AG04450 (cell line): ENCODE data around the gene IL1RAP. TPM values are rescaled to one million over a fixed set of nuclear protein-coding genes. Genes with fewer than 3 reads are reported as not detected.

Experiments
- CTCF ChIA-PET: fragments of 300-600, 350-600 bp; formaldehyde crosslinking; extraction: SDS; loops from one replicate; lab custom pipeline; 2022; ENCODE audit warnings: antibody characterized with exemption, inconsistent platforms; lab: Charles Lee
- POLR2A ChIA-PET: fragments of 350-600 bp; formaldehyde crosslinking; extraction: SDS; loops from one replicate; lab custom pipeline; 2021; ENCODE audit warnings: antibody characterized with exemption, inconsistent platforms; lab: Yijun Ruan, JAX
- DNase-seq: peaks from one replicate; pipeline ENCODE4 v3.0.0-alpha.2; 2011; ENCODE audit warnings: low read depth, low spot score
- H3K27ac ChIP-seq: one replicate; pipeline ENCODE4 v1.5.1; 2012; ENCODE audit warnings: low read depth, low read length, control low read depth
- H3K27me3 ChIP-seq: one replicate; pipeline ENCODE4 v1.6.0; 2012; ENCODE audit warnings: low read length; ENCODE audit not compliant: control insufficient read depth, insufficient read depth
- H3K4me3 ChIP-seq: 2 replicates; pipeline ENCODE4 v1.5.1; 2011; ENCODE audit warnings: mild to moderate bottlenecking, low read depth, low read length, control low read depth
- H3K9me3 ChIP-seq: 2 replicates; pipeline ENCODE4 v1.5.1; 2012; ENCODE audit warnings: low read length; ENCODE audit not compliant: control insufficient read depth, insufficient read depth
- polyA plus RNA-seq: library from polyadenylated mRNA; depleted of rRNA; stranded (reverse); fragments of >200 nt; gene quantifications from 2 replicates; pipeline ENCODE4 v1.2.3, GENCODE V29; 2011
- TF ChIP-seq, protein P1 (sequence below): IDR thresholded peaks from 2 replicates; pipeline ENCODE4 v1.5.1; 2011; ENCODE audit warnings: low read depth, low read length, control low read depth, inconsistent platforms

IL1RAP gene
- polyA plus RNA-seq, 1 experiment = 9.9 TPM

DNA sequence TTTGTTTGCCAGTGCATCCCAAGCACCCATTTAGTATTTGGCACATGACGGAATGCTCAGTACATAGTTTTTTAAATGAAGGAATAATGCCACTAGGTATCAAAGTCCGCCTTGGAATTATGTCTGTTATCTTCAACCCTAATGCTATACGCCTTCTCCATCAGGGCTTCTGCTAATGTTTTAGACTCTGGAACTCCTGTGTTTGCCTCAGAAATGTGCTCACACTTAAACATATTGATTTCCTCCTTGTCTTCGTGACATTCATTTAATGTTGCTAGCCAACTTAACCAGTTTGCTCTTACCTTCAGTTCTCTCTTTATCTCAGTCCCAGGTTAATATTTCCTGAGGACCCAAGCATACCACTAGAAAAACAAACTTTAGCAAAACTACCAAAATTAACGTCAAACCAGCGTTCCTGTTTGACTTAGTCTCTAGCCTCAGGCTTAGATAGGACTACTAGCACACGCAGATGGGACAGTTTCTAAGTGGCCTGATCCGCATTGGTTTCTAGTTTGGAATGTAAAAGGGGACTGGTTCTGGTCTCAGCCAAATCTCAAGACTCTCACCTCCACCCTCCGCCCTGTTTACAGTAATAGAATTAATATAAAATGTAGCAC, 81.4 kb downstream of the IL1RAP start:
- CTCF ChIA-PET = no interaction called here

DNA sequence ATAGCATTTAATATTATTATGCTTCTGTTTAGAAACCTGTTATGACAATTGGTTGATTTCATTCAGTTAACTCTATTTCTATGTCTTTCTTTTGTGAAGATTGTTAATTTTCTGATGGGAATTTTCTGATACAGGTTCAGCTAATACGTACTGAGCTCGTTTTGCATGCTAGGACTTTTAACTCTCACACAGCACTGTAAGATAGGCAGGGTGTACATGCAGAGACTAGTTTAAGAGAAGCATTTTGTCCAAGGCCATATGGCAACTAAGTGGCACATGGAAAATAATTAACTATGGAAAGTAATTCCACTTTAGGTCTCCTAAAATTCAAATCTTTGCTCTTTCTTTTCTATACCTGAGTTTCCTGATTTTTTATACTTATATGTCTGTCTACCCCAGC, 81.9 kb downstream of the IL1RAP start:
- Histone ChIP-seq H3K4me3 (no peak overlapping the region), H3K27ac (no peak overlapping the region), H3K27me3 (no peaks in the 10 kb centered on the region), H3K9me3 (no peaks in the 10 kb centered on the region)
- POLR2A ChIA-PET = interaction anchor here (0.5 kb wide), 1 partner anchor 95 kb away, joined by 3 read pairs; no protein-coding TSS in a partner anchor
- no peak for DNase-seq
- CTCF ChIA-PET = no interaction called here
- TF ChIP-seq, protein P1, sequence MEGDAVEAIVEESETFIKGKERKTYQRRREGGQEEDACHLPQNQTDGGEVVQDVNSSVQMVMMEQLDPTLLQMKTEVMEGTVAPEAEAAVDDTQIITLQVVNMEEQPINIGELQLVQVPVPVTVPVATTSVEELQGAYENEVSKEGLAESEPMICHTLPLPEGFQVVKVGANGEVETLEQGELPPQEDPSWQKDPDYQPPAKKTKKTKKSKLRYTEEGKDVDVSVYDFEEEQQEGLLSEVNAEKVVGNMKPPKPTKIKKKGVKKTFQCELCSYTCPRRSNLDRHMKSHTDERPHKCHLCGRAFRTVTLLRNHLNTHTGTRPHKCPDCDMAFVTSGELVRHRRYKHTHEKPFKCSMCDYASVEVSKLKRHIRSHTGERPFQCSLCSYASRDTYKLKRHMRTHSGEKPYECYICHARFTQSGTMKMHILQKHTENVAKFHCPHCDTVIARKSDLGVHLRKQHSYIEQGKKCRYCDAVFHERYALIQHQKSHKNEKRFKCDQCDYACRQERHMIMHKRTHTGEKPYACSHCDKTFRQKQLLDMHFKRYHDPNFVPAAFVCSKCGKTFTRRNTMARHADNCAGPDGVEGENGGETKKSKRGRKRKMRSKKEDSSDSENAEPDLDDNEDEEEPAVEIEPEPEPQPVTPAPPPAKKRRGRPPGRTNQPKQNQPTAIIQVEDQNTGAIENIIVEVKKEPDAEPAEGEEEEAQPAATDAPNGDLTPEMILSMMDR = no peak

More for the DNA sequence above, 81.4 kb downstream of the IL1RAP start:
- TF ChIP-seq, protein P1 = no peak
- H3K27ac ChIP-seq = no peak overlapping the region
- no peaks in the 10 kb centered on the region for H3K27me3 ChIP-seq
- POLR2A ChIA-PET = no interaction called here
- no peak for DNase-seq
- no peak overlapping the region for H3K4me3 ChIP-seq
- no peaks in the 10 kb centered on the region for H3K9me3 ChIP-seq

DNA sequence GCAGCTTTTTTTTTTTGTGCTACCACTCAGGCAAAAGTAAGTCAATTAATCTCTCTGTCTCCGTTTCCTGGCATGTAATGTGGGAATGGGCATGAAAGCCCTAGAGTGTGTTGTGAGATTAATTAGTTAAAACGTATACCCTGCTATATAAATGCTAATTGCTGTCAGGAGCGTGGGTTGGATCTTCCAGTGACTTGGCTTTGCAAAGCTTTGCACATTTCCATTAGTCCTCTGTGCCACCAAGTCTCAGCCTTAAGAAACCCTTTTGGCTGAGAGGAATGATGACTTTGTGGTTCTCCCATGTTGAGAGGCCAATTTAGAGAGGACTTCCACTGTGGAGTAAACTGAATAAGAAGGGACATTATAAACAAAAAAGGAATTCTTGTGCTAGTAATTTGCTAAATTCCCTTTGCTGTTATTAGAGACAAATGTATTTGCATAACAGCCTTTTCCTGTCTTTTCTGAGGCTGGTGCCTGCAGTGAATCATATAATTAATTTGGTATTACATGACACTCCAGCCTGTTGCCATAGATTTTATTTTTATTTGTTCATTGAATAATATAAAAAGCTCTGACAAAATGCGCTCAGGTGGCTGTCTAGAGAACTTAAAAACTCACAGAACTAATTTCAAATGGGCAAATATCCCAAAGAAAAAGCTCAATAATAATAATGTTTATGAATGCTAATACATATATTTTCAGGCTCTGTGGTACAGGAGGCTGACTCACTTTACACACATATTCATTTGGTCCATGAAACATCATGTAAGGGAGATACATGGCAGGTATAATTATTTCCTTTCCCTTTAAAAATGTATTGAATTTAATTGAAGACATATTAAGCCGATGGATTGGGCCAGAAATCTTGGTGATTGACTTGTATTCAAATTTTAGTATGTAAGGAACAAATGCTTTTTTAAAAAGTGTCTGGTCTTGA, 82.7 kb downstream of the IL1RAP start:
- Histone ChIP-seq H3K27ac (no peak overlapping the region), H3K27me3 (no peaks in the 10 kb centered on the region), H3K9me3 (no peaks in the 10 kb centered on the region), H3K4me3 (no peak overlapping the region)
- CTCF ChIA-PET = no interaction called here
- DNase-seq = no peak
- TF ChIP-seq, protein P1 = no peak
- POLR2A ChIA-PET = interaction anchor here (0.5 kb wide), 1 partner anchor 94 kb away, joined by 3 read pairs; no protein-coding TSS in a partner anchor

DNA sequence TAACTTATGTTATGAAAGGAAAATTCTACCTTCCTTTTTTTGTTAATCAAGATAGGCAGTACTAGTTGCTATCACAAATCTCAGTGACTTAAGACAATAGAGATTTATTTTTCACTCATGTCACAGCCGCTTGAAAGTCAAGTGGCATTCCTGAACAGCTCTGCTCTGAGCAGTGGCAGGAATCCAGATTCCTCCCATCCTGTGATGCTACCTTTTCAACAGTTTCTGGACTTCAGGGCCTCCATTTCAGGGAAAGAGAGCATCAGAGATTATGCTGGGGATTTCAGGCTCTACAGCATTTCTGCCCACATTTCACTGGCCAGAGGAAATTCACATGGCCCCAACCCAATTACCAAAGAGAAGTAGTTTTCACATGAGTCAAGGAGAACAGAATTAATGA, 83.4 kb downstream of the IL1RAP start:
- CTCF ChIA-PET = no interaction called here
- Histone ChIP-seq H3K27ac (no peak overlapping the region), H3K27me3 (no peaks in the 10 kb centered on the region), H3K4me3 (no peak overlapping the region), H3K9me3 (no peaks in the 10 kb centered on the region)
- POLR2A ChIA-PET = no interaction called here
- TF ChIP-seq, protein P1 = no peak
- DNase-seq = no peak

DNA sequence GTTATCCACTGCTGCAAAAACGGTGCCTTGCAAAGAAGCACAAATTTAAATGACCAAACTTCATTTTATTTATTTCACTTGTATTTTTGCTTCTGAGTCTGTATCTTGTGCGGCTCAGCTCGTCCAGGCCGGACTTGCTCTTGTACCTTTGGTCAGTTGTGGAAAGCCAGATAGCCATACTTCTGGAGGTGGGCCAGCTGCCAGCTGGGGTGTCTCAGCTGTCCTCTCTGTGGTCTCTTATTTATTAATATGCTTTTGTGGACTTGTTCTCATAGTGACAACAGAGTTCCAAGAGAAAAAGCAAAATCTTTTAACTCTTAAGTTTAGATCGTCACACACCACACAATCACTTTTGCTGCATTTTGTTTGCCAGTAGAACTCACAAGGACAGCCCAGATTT, 87.7 kb downstream of the IL1RAP start:
- DNase-seq = no peak
- POLR2A ChIA-PET = no interaction called here
- H3K27ac ChIP-seq = no peak overlapping the region
- no peaks in the 10 kb centered on the region for H3K9me3 ChIP-seq
- CTCF ChIA-PET = no interaction called here
- TF ChIP-seq, protein P1 = no peak
- H3K4me3 ChIP-seq = no peak overlapping the region
- no peaks in the 10 kb centered on the region for H3K27me3 ChIP-seq
